Vagina (tissue), 2 donors: ENCODE measurements around the gene TSC22D3.

ENCODE experiments used
- CTCF ChIP-seq, 3 experiments: fragments of 450-650 bp in 2 of 3; fragments of 200-600 bp in 1 of 3; sonication (generic) in 1 of 3; IDR thresholded peaks; one replicate each; pipeline ENCODE4 v1.5.1; 2017 to 2019; ENCODE audit warnings: antibody characterized with exemption in 3 of 3, mild to moderate bottlenecking in 2 of 3, moderate library complexity in 2 of 3
- POLR2A ChIP-seq, 2 donors: fragments of 450-650 bp; IDR thresholded peaks; one replicate each; pipeline ENCODE4 v1.6.1; 2017; ENCODE audit warnings: antibody characterized with exemption in 2 of 2, mild to moderate bottlenecking in 2 of 2, moderate library complexity in 2 of 2
- POLR2AphosphoS5 ChIP-seq, 2 donors: sonication (generic); formaldehyde crosslinking; IDR thresholded peaks; one replicate each; pipeline ENCODE4 v1.9.0; 2017; ENCODE audit warnings: antibody characterized with exemption in 2 of 2, mild to moderate bottlenecking in 2 of 2, low read depth in 1 of 2; ENCODE audit not compliant: insufficient read depth in 1 of 2

- TF ChIP-seq CTCF (IDR thresholded peaks at IDR 0.05) = no peak
- no peak for TF ChIP-seq POLR2A (IDR thresholded peaks at IDR 0.05)
- no peak for TF ChIP-seq POLR2AphosphoS5 (IDR thresholded peaks at IDR 0.05; ENCODE audit: insufficient read depth in 1 of 2, low read depth in 1 of 2)
These were observed 71.0 kb downstream of the TSC22D3 start for GRCh38 chrX:107704587-107704986.
